Measurements from ENCODE around the gene ANKRD30B.
"Not testable (repeated sequence)": the region's sequence is repeated elsewhere in the genome, so short reads cannot be mapped to it uniquely, and the experiment has no call there.

The ANKRD30B gene

GRCh38 chr18:14855634-14856033 lies 107.7 kb downstream of the ANKRD30B start:
- DNase-seq: not testable (repeated sequence)

GRCh38 chr18:14856256-14856655 lies 108.3 kb downstream of the ANKRD30B start:
- not testable (repeated sequence) for DNase-seq

GRCh38 chr18:14858514-14858913 lies 110.5 kb downstream of the ANKRD30B start:
- not testable (repeated sequence) for DNase-seq

GRCh38 chr18:14859995-14860394 lies 112.0 kb downstream of the ANKRD30B start:
- DNase-seq: not testable (repeated sequence)

GRCh38 chr18:14866426-14866825 lies 118.5 kb downstream of the ANKRD30B start:
- not testable (repeated sequence) for DNase-seq

DNA sequence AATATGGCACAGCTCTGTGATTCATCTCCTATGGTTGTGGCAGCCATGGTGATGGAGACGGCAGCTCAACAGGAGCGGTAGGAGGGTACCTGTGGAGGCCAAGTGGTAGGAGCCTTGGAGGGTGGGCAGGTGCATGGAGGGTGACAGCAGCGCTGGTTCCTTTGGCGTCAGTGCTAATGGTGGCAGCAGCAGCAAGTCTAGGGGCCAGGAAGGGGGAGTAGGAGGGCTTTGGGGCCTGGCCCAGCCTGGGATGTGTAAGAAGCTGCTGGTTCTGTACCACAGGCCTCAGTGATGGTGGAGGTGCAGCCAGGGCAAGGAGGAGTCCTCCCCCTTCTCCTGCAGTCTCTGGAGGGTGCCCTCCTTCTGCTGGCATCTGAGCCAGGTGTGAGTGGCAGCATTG lies 120.0 kb downstream of the ANKRD30B start:
- DNase-seq: not testable (repeated sequence)

GRCh38 chr18:14868825-14869224 lies 120.9 kb downstream of the ANKRD30B start:
- not testable (repeated sequence) for DNase-seq

- not testable (repeated sequence) for DNase-seq
Observed at GRCh38 chr18:14878826-14879225, 130.9 kb downstream of the ANKRD30B start.

- DNase-seq: no peak
Observed at GRCh38 chr18:14900435-14900834, 152.5 kb downstream of the ANKRD30B start.

All from NCI-H524 (cell line).